Keratinocyte (primary cell): ENCODE results near the gene PRLH.

Source experiments
- EZH2 ChIP-seq: IDR thresholded peaks from one replicate; pipeline ENCODE4 v1.6.1; 2012; ENCODE audit warnings: inconsistent platforms, mild to moderate bottlenecking, low read length, moderate library complexity
- TF ChIP-seq, protein P1 (sequence below), 3 experiments: IDR thresholded peaks in 1 of 3; conservative IDR thresholded peaks in 1 of 3; optimal IDR thresholded peaks in 1 of 3; 2 replicates in 2 of 3; 3 replicates in 1 of 3; pipeline versions ENCODE3 to v1.5.1; 2011; ENCODE audit warnings: low read length in 3 of 3, mild to moderate bottlenecking in 3 of 3, moderate library complexity in 2 of 3, control low read depth in 1 of 3, inconsistent platforms in 1 of 3; ENCODE audit not compliant: insufficient read depth in 2 of 3; ENCODE audit errors: extremely low read depth in 1 of 3

DNA sequence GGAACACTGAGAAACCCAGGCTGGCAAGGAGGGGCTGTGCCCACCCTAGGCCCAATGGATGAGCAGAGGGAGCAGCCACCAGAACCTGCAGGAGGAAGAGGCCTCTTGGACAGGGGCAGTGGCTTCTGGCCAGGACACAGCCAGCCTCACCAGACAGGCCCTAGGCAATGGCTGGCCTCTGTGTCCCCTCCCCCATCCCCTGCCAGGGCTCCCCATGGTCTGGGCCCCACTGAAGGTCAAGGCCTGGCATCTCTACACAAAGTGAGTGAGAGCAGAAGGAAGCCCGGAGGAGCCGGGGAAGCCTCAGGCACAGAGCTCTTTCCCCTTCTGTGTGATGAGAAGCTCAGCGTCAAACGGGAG is 6.3 kb downstream of the PRLH start:
- TF ChIP-seq, protein P1, sequence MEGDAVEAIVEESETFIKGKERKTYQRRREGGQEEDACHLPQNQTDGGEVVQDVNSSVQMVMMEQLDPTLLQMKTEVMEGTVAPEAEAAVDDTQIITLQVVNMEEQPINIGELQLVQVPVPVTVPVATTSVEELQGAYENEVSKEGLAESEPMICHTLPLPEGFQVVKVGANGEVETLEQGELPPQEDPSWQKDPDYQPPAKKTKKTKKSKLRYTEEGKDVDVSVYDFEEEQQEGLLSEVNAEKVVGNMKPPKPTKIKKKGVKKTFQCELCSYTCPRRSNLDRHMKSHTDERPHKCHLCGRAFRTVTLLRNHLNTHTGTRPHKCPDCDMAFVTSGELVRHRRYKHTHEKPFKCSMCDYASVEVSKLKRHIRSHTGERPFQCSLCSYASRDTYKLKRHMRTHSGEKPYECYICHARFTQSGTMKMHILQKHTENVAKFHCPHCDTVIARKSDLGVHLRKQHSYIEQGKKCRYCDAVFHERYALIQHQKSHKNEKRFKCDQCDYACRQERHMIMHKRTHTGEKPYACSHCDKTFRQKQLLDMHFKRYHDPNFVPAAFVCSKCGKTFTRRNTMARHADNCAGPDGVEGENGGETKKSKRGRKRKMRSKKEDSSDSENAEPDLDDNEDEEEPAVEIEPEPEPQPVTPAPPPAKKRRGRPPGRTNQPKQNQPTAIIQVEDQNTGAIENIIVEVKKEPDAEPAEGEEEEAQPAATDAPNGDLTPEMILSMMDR (optimal IDR thresholded peaks at IDR 0.05 in 1 of 3, IDR thresholded peaks at IDR 0.05 in 1 of 3, conservative IDR thresholded peaks at IDR 0.05 in 1 of 3; ENCODE audit: extremely low read depth in 1 of 3, insufficient read depth in 2 of 3, low read length in 3 of 3), result no peak
- no peak for TF ChIP-seq EZH2
